Tibial artery (tissue), 4 donors: ENCODE data around the gene GPATCH4.
A peak's percentile ranks its signal among the peaks of the same experiment; 100 is the strongest.
"Not testable (repeated sequence)": the region's sequence is repeated elsewhere in the genome, so short reads cannot be mapped to it uniquely, and the experiment has no call there.

Experiments used
- DNase-seq, 2 donors: peaks; one replicate each; pipeline ENCODE4 v3.0.0-alpha.2; 2019
- H3K27ac ChIP-seq, 2 donors: fragments of 200-600 bp; sonication (generic) in 1 of 2; 1 replicate in 1 of 2; 2 replicates in 1 of 2; pipeline ENCODE4 v1.5.1; 2018 to 2019; ENCODE audit warnings: mild to moderate bottlenecking in 1 of 2
- H3K27me3 ChIP-seq, 2 donors: fragments of 200-600 bp; sonication (generic) in 1 of 2; one replicate each; pipeline versions ENCODE4 v1.5.1 to v1.6.0; 2016 to 2019
- H3K36me3 ChIP-seq, 3 donors: fragments of 200-600 bp; sonication (generic) in 2 of 3; one replicate each; pipeline ENCODE4 v1.5.1; 2016 to 2019; ENCODE audit warnings: mild to moderate bottlenecking in 2 of 3
- H3K4me1 ChIP-seq, 4 donors: fragments of 200-600 bp; sonication (generic) in 2 of 4; 1 replicate in 3 of 4; 2 replicates in 1 of 4; pipeline ENCODE4 v1.5.1; 2016 to 2019
- H3K4me3 ChIP-seq, 2 donors: fragments of 200-600 bp; sonication (generic) in 1 of 2; 1 replicate in 1 of 2; 2 replicates in 1 of 2; pipeline ENCODE4 v1.5.1; 2018 to 2019; ENCODE audit warnings: mild to moderate bottlenecking in 2 of 2
- H3K9me3 ChIP-seq, 3 donors: fragments of 200-600 bp; sonication (generic) in 1 of 3; one replicate each; pipeline ENCODE4 v1.5.1; 2016 to 2019
- CTCF ChIP-seq, 2 experiments: fragments of 200-600 bp in 1 of 2; fragments of 450-650 bp in 1 of 2; IDR thresholded peaks; one replicate each; pipeline ENCODE4 v1.5.1; 2017 to 2019; ENCODE audit warnings: antibody characterized with exemption in 2 of 2, mild to moderate bottlenecking in 1 of 2, moderate library complexity in 1 of 2
- intact Hi-C: fragments of 100-400 bp; cut with DNase I; formaldehyde crosslinking; loops from one replicate; pipeline ENCODE4 v1.15.0; 2023; ENCODE audit warnings: low total_unique reads

GPATCH4 gene

GRCh38 chr1:156590326-156591180 lies 10.7 kb downstream of the GPATCH4 start:
- peaks cover 0 to 30% (median 10%) of the 10 kb centered on the region in 3 donors for H3K36me3 ChIP-seq
- H3K27ac ChIP-seq = peak overlapping the region; percentile 75 to 88
- peak overlapping the region in 1 of 2 donors; percentile 63 for H3K4me3 ChIP-seq
- intact Hi-C loops = loop anchor here (5.0 kb wide), 1 partner anchor 93 kb away; no protein-coding TSS in a partner anchor
- H3K27me3 ChIP-seq = no peaks in the 10 kb centered on the region
- peaks cover 0 to 19% (median 12%) of the 10 kb centered on the region in 4 donors for H3K4me1 ChIP-seq
- H3K9me3 ChIP-seq = no peaks in the 10 kb centered on the region
- peak in 1 of 2 donors; percentile 48 for DNase-seq
- TF ChIP-seq CTCF (IDR thresholded peaks at IDR 0.05) = no peak

- no peak overlapping the region for H3K27ac ChIP-seq
- peaks cover 0 to 2% of the 10 kb centered on the region in 2 donors for H3K27me3 ChIP-seq
- no peak overlapping the region for H3K4me3 ChIP-seq
- H3K9me3 ChIP-seq = no peaks in the 10 kb centered on the region
- peaks cover 0 to 19% (median 5%) of the 10 kb centered on the region in 3 donors for H3K36me3 ChIP-seq
- TF ChIP-seq CTCF (IDR thresholded peaks at IDR 0.05) = no peak
- peaks cover 0 to 19% (median 12%) of the 10 kb centered on the region in 4 donors for H3K4me1 ChIP-seq
- no peak for DNase-seq
- intact Hi-C loops = no loop called here
Observed at GRCh38 chr1:156589546-156589945, 11.7 kb downstream of the GPATCH4 start.

- H3K9me3 ChIP-seq, intact Hi-C loops, DNase-seq, H3K27ac ChIP-seq, H3K27me3 ChIP-seq, H3K4me3 ChIP-seq, H3K36me3 ChIP-seq: not testable (repeated sequence)
- H3K4me1 ChIP-seq = peaks cover 0 to 15% (median 10%) of the 10 kb centered on the region in 4 donors
Observed at GRCh38 chr1:156587927-156588326, 13.4 kb downstream of the GPATCH4 start.

GRCh38 chr1:156586892-156587477 lies 14.3 kb downstream of the GPATCH4 start:
- H3K36me3 ChIP-seq = no peaks in the 10 kb centered on the region
- H3K4me3 ChIP-seq = no peak overlapping the region
- intact Hi-C loops = no loop called here
- no peaks in the 10 kb centered on the region for H3K9me3 ChIP-seq
- H3K4me1 ChIP-seq = peaks cover 0 to 5% (median 3%) of the 10 kb centered on the region in 4 donors
- peak in 1 of 2 donors; percentile 7 for DNase-seq
- TF ChIP-seq CTCF (IDR thresholded peaks at IDR 0.05) = no peak
- H3K27ac ChIP-seq = no peak overlapping the region
- H3K27me3 ChIP-seq = peaks cover 0 to 2% of the 10 kb centered on the region in 2 donors

GRCh38 chr1:156586323-156586722 lies 15.0 kb downstream of the GPATCH4 start:
- Histone ChIP-seq H3K27me3 (peaks cover 0 to 2% of the 10 kb centered on the region in 2 donors), H3K4me3 (no peak overlapping the region), H3K4me1 (peaks cover 0 to 5% (median 2%) of the 10 kb centered on the region in 4 donors), H3K36me3 (no peaks in the 10 kb centered on the region), H3K27ac (no peak overlapping the region), H3K9me3 (no peaks in the 10 kb centered on the region)
- DNase-seq = peak in 1 of 2 donors; percentile 24
- TF ChIP-seq CTCF (IDR thresholded peaks at IDR 0.05) = no peak
- intact Hi-C loops = no loop called here

- Histone ChIP-seq H3K4me3 (no peak overlapping the region), H3K27me3 (peaks cover 0 to 2% of the 10 kb centered on the region in 2 donors), H3K27ac (no peak overlapping the region), H3K36me3 (no peaks in the 10 kb centered on the region), H3K9me3 (no peaks in the 10 kb centered on the region), H3K4me1 (no peaks in the 10 kb centered on the region)
- TF ChIP-seq CTCF (IDR thresholded peaks at IDR 0.05) = no peak
- DNase-seq = no peak
- intact Hi-C loops = loop anchor here (5.0 kb wide), 1 partner anchor 72 kb away; no protein-coding TSS in a partner anchor
Observed at GRCh38 chr1:156584813-156585212, 16.5 kb downstream of the GPATCH4 start.
